Astrocyte (in vitro differentiated cells and primary cell): ENCODE results near the gene SPATA25. TPM values are rescaled to one million over a fixed set of nuclear protein-coding genes. Genes with fewer than 3 reads are reported as not detected.

Source experiments
- DNase-seq: peaks from one replicate; pipeline ENCODE4 v3.0.0-alpha.2; 2010; ENCODE audit warnings: low read depth
- FAIRE-seq: peaks from 2 replicates; lab custom pipeline; 2011; peaks lifted over from hg19 to GRCh38; lab: Jason Lieb, UNC
- H2AFZ ChIP-seq: 2 replicates; pipeline ENCODE4 v1.6.0; 2012; ENCODE audit warnings: low read depth, low read length, inconsistent platforms
- H3K27ac ChIP-seq: 2 replicates; pipeline ENCODE4 v1.5.1; 2011; ENCODE audit warnings: low read depth, low read length, inconsistent platforms
- H3K27me3 ChIP-seq: 2 replicates; pipeline ENCODE4 v1.6.0; 2011; ENCODE audit warnings: low read length, inconsistent platforms; ENCODE audit not compliant: insufficient read depth
- H3K36me3 ChIP-seq: 2 replicates; pipeline ENCODE4 v1.5.1; 2011; ENCODE audit warnings: low read length, inconsistent platforms; ENCODE audit not compliant: insufficient read depth
- H3K4me1 ChIP-seq: 2 replicates; pipeline ENCODE4 v1.5.1; 2011; ENCODE audit warnings: low read length, inconsistent platforms; ENCODE audit not compliant: insufficient read depth
- H3K4me2 ChIP-seq: 2 replicates; pipeline ENCODE4 v1.6.0; 2012; ENCODE audit warnings: low read length, inconsistent platforms
- H3K4me3 ChIP-seq: 2 replicates; pipeline ENCODE4 v1.5.1; 2011; ENCODE audit warnings: low read depth, mild to moderate bottlenecking, low read length, inconsistent platforms; ENCODE audit not compliant: insufficient read depth
- H3K79me2 ChIP-seq: 2 replicates; pipeline ENCODE4 v1.6.0; 2012; ENCODE audit warnings: mild to moderate bottlenecking, low read length, inconsistent platforms; ENCODE audit not compliant: insufficient read depth
- H3K9ac ChIP-seq: 2 replicates; pipeline ENCODE4 v1.6.0; 2012; ENCODE audit warnings: mild to moderate bottlenecking, low read length, inconsistent platforms
- H3K9me3 ChIP-seq: 2 replicates; pipeline ENCODE4 v1.5.1; 2012; ENCODE audit warnings: low read depth, mild to moderate bottlenecking, low read length, inconsistent platforms; ENCODE audit not compliant: insufficient read depth
- H4K20me1 ChIP-seq: 2 replicates; pipeline ENCODE4 v1.6.0; 2012; ENCODE audit warnings: low read length, inconsistent platforms; ENCODE audit not compliant: insufficient read depth
- H3K27ac Mint-ChIP-seq: one replicate; pipeline ENCODE4 v1.8.0; 2021; ENCODE audit warnings: mild to moderate bottlenecking, mixed read lengths; ENCODE audit not compliant: unreplicated experiment
- H3K27me3 Mint-ChIP-seq: one replicate; pipeline ENCODE4 v1.8.0; 2021; ENCODE audit warnings: low read depth, mixed read lengths; ENCODE audit not compliant: unreplicated experiment
- H3K36me3 Mint-ChIP-seq: one replicate; pipeline ENCODE4 v1.8.0; 2021; ENCODE audit warnings: low read depth, mixed read lengths; ENCODE audit not compliant: unreplicated experiment
- H3K4me1 Mint-ChIP-seq: one replicate; pipeline ENCODE4 v1.8.0; 2021; ENCODE audit warnings: low read depth, mixed read lengths; ENCODE audit not compliant: unreplicated experiment
- H3K4me3 Mint-ChIP-seq: one replicate; pipeline ENCODE4 v1.8.0; 2021; ENCODE audit warnings: mild to moderate bottlenecking, moderate library complexity, mixed read lengths; ENCODE audit not compliant: unreplicated experiment
- H3K9me3 Mint-ChIP-seq: one replicate; pipeline ENCODE4 v1.8.0; 2021; ENCODE audit warnings: mild to moderate bottlenecking, mixed read lengths; ENCODE audit not compliant: unreplicated experiment
- CTCF ChIP-seq: IDR thresholded peaks from 2 replicates; pipeline ENCODE4 v1.5.1; 2011; ENCODE audit warnings: low read depth, mild to moderate bottlenecking, inconsistent platforms, low read length, moderate library complexity; ENCODE audit not compliant: insufficient read depth
- EZH2 ChIP-seq: IDR thresholded peaks from 2 replicates; pipeline ENCODE4 v1.6.1; 2012; ENCODE audit warnings: mild to moderate bottlenecking, low read length, inconsistent platforms; ENCODE audit not compliant: insufficient read depth
- total RNA-seq: library from RNA; stranded (reverse); gene quantifications from 2 replicates; pipeline ENCODE4 v1.2.1, GENCODE V29; 2021

Gene SPATA25
- total RNA-seq, 1 donor from 2014 or later, result 1.7 TPM

- Histone ChIP-seq H3K4me2 (no peak overlapping the region), H3K79me2 (no peaks in the 10 kb centered on the region), H4K20me1 (no peaks in the 10 kb centered on the region), H3K9ac (no peak overlapping the region), H2AFZ (no peak overlapping the region), H3K4me1 (peaks cover 5% of the 10 kb centered on the region), H3K4me3 (no peak overlapping the region), H3K36me3 (no peaks in the 10 kb centered on the region), H3K9me3 (no peaks in the 10 kb centered on the region), H3K27me3 (no peaks in the 10 kb centered on the region), H3K27ac (no peak overlapping the region)
- DNase-seq, result no peak
- H3K9me3 Mint-ChIP-seq, result no peaks in the 10 kb centered on the region
- H3K4me1 Mint-ChIP-seq, result peaks cover 6% of the 10 kb centered on the region
- no peak for TF ChIP-seq EZH2
- TF ChIP-seq CTCF, result no peak
- peaks cover 9% of the 10 kb centered on the region for H3K36me3 Mint-ChIP-seq
- H3K4me3 Mint-ChIP-seq, result no peak overlapping the region
- FAIRE-seq, result no peak
- H3K27me3 Mint-ChIP-seq, result no peaks in the 10 kb centered on the region
- no peak overlapping the region for H3K27ac Mint-ChIP-seq
These were observed 14.8 kb downstream of the SPATA25 start for GRCh38 chr20:45872626-45873025.

- H3K4me1 Mint-ChIP-seq, result peaks cover 10% of the 10 kb centered on the region
- no peak overlapping the region for H3K4me3 ChIP-seq
- no peak overlapping the region for H2AFZ ChIP-seq
- H3K9me3 Mint-ChIP-seq, result no peaks in the 10 kb centered on the region
- no peak for TF ChIP-seq EZH2
- TF ChIP-seq CTCF, result no peak
- H4K20me1 ChIP-seq, result no peaks in the 10 kb centered on the region
- H3K27ac Mint-ChIP-seq, result peak overlapping the region; percentile 1
- H3K36me3 Mint-ChIP-seq, result peaks cover 5% of the 10 kb centered on the region
- H3K27me3 ChIP-seq, result no peaks in the 10 kb centered on the region
- peak overlapping the region; percentile 68 for H3K9ac ChIP-seq
- peak; percentile 85 for DNase-seq
- H3K27me3 Mint-ChIP-seq, result no peaks in the 10 kb centered on the region
- H3K36me3 ChIP-seq, result no peaks in the 10 kb centered on the region
- H3K4me1 ChIP-seq, result peaks cover 10% of the 10 kb centered on the region
- H3K4me2 ChIP-seq, result peak overlapping the region; percentile 65
- H3K79me2 ChIP-seq, result no peaks in the 10 kb centered on the region
- H3K4me3 Mint-ChIP-seq, result no peak overlapping the region
- peak; percentile 5 for FAIRE-seq
- H3K27ac ChIP-seq, result peak overlapping the region; percentile 79
- H3K9me3 ChIP-seq, result no peaks in the 10 kb centered on the region
These were observed 19.6 kb downstream of the SPATA25 start for GRCh38 chr20:45867819-45868176.

GRCh38 chr20:45867136-45867818 is 20.1 kb downstream of the SPATA25 start:
- H3K79me2 ChIP-seq, result no peaks in the 10 kb centered on the region
- peak overlapping the region; percentile 79 for H3K27ac ChIP-seq

More at GRCh38 chr20:45867136-45867818, 20.1 kb downstream of the SPATA25 start:
- H4K20me1 ChIP-seq, result no peaks in the 10 kb centered on the region
- H3K4me1 ChIP-seq, result peaks cover 10% of the 10 kb centered on the region
- TF ChIP-seq EZH2 (no peak), CTCF (no peak)
- FAIRE-seq, result no peak
- H3K27ac Mint-ChIP-seq, result peak overlapping the region; percentile 1
- H3K9me3 Mint-ChIP-seq, result no peaks in the 10 kb centered on the region
- H3K27me3 ChIP-seq, result no peaks in the 10 kb centered on the region
- peak overlapping the region; percentile 65 for H3K4me2 ChIP-seq
- no peaks in the 10 kb centered on the region for H3K27me3 Mint-ChIP-seq
- H3K9me3 ChIP-seq, result no peaks in the 10 kb centered on the region
- no peak overlapping the region for H3K4me3 Mint-ChIP-seq
- H3K9ac ChIP-seq, result peak overlapping the region; percentile 68
- H3K4me3 ChIP-seq, result no peak overlapping the region
- H3K4me1 Mint-ChIP-seq, result peaks cover 10% of the 10 kb centered on the region
- H3K36me3 ChIP-seq, result no peaks in the 10 kb centered on the region
- peaks cover under 1% of the 10 kb centered on the region for H3K36me3 Mint-ChIP-seq
- DNase-seq, result no peak
- no peak overlapping the region for H2AFZ ChIP-seq
